HG03520 (cell line): ENCODE data around the gene ZSCAN5A.
"Not testable (repeated sequence)": the region's sequence is repeated elsewhere in the genome, so short reads cannot be mapped to it uniquely, and the experiment has no call there.

Experiments
- ATAC-seq: cut with Tn5 transposase; IDR thresholded peaks from one replicate; pipeline ENCODE4 v1.9.1; 2021; ENCODE audit warnings: mild to moderate bottlenecking, moderate library complexity; ENCODE audit not compliant: unreplicated experiment

The ZSCAN5A gene

GRCh38 chr19:56315077-56315828 is 614 bp upstream of the ZSCAN5A start:
- ATAC-seq = peak; percentile 72

GRCh38 chr19:56314018-56314380 is 640 bp downstream of the ZSCAN5A start:
- ATAC-seq = no peak

GRCh38 chr19:56312787-56313657 is 1.6 kb downstream of the ZSCAN5A start:
- no peak for ATAC-seq

GRCh38 chr19:56312342-56312741 is 2.3 kb downstream of the ZSCAN5A start:
- ATAC-seq = no peak

GRCh38 chr19:56310462-56310861 is 4.2 kb downstream of the ZSCAN5A start:
- no peak for ATAC-seq

- no peak for ATAC-seq
These were observed 5.0 kb downstream of the ZSCAN5A start for GRCh38 chr19:56309511-56310185.

- ATAC-seq = no peak
These were observed 5.8 kb downstream of the ZSCAN5A start for GRCh38 chr19:56308792-56309191.

- ATAC-seq = not testable (repeated sequence)
These were observed 7.6 kb downstream of the ZSCAN5A start for GRCh38 chr19:56307062-56307461.

- ATAC-seq = no peak
These were observed 8.6 kb downstream of the ZSCAN5A start for GRCh38 chr19:56306016-56306415.

GRCh38 chr19:56304243-56304642 is 10.4 kb downstream of the ZSCAN5A start:
- ATAC-seq = no peak

- no peak for ATAC-seq
These were observed 12.6 kb downstream of the ZSCAN5A start for GRCh38 chr19:56301886-56302620.

GRCh38 chr19:56301155-56301554 is 13.5 kb downstream of the ZSCAN5A start:
- ATAC-seq = no peak

GRCh38 chr19:56299688-56300087 is 15.0 kb downstream of the ZSCAN5A start:
- no peak for ATAC-seq

- ATAC-seq = no peak
These were observed 17.6 kb downstream of the ZSCAN5A start for GRCh38 chr19:56297010-56297409.

GRCh38 chr19:56295531-56296455 is 18.8 kb downstream of the ZSCAN5A start:
- ATAC-seq = no peak

- ATAC-seq = no peak
These were observed 20.1 kb downstream of the ZSCAN5A start for GRCh38 chr19:56294549-56294948.

- no peak for ATAC-seq
These were observed 22.8 kb downstream of the ZSCAN5A start for GRCh38 chr19:56291867-56292266.

- ATAC-seq = no peak
These were observed 24.5 kb downstream of the ZSCAN5A start for GRCh38 chr19:56290104-56290503.

- ATAC-seq = no peak
These were observed 29.9 kb downstream of the ZSCAN5A start for GRCh38 chr19:56284746-56285145.

GRCh38 chr19:56282809-56283208 is 31.8 kb downstream of the ZSCAN5A start:
- no peak for ATAC-seq
